HG02981 (cell line): Measurements from ENCODE around the gene FBXO28.

Experiments
- ATAC-seq: cut with Tn5 transposase; IDR thresholded peaks from one replicate; pipeline ENCODE4 v1.9.1; 2021; ENCODE audit warnings: mild to moderate bottlenecking, moderate library complexity; ENCODE audit not compliant: unreplicated experiment

The FBXO28 gene

DNA sequence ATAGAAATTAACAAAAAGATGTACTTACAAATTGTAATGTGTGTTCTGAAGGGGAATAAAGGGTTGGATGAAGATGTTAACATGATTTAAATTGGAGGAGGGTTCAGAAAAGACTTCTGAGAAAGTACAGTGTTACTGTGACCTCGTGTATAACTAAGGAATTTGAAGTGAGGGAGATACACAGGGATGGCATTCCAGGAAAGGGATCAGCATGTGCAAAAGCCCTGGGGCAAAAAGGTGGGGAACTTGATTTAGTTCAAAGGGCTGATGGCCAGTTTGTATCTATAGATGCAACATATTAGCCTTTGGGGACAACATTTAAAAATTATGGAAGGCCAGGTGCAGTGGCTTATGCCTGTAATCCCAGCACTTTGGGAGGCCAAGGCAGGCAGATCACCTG lies 35.8 kb downstream of the FBXO28 start:
- no peak for ATAC-seq

DNA sequence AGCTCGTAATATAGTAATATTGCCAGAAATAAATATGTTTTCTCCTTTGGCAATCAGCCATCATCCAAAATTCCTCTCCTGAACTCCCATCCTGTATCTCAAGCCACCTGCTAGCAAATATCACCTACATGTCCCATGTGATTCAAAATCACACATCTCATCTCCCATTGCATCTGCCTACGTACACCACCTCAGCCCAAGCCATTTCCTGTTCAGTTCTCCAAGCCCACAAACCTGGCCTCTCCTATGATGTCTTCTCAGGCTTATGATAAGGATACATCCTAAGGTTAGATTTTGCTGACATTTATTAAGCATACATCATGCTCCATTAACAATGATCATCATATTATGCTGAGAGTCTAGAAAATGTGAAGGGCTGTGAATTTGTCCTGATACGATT lies 37.2 kb downstream of the FBXO28 start:
- ATAC-seq: no peak

DNA sequence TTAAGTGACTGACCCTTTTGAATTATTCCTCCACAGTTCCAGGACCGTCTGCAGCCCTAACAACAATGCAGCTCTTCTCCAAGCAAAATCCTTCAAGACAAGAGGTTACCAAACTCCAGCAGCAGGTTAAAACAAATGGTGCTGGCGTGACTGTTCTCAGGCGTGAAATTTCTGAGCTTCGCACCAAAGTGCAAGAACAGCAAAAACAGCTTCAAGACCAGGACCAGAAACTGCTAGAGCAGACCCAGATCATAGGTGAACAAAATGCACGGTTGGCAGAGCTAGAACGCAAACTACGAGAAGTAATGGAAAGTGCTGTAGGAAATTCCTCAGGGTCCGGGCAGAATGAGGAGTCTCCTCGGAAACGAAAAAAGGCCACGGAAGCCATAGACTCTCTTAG lies 43.4 kb downstream of the FBXO28 start:
- no peak for ATAC-seq

DNA sequence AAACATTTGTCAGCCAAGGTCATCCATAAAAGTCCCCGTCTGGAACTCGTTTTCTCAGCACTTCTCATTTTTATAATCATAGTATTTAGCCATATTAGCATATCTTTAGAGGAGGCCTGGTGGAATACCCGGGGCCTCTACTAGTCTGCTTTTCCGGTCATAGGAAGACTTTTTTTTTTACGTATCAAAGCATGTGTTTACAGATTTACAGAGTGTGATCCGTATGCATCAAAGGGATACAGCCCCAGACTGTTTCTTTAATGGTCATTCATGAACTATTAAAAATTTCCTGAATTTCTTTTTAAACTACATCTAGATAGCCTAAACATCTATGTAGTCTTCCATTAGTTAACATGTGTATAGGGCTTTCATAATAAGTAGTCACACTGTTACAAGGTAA lies 45.6 kb downstream of the FBXO28 start:
- no peak for ATAC-seq

DNA sequence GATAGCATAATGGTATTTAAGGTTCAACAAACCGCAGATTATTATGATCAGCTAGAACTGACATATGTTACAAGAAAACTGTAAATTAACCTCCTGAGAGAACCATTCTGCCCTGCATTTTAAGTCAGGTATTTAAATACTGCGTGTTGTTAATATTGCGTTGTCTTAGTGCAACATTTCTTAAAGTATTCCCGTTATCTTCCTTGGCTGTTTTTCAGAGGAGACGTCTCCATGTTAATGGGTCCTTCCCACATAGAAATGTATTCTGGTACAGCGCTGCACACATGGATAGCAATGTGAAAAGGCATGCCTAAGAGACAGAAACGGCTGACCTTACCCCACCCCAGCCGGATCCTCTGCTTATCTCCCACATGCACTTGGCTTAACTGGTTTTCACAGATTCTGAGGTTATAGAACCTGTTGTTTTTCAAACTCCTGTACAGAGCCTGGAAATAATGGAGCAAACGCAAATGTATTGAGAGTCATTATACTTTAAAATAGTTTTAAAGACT lies 46.3 kb downstream of the FBXO28 start:
- no peak for ATAC-seq

DNA sequence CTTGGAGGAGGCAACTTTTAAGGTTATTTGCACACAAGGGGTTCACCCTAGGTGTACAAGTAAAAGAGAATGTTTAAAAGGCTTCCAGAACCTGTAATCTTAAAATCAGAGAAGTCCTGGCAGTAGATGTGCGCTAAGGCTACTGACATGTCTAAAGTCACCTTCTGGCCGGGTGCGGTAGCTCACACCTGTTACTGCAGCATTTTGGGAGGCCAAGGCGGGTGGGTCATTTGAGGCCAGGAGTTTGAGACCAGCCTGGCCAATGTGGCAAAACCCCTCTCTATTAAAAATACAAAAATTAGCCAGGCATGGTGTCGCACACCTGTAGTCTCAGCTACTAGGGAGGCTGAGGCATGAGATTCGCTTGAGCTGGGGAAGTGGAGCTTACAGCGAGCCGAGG lies 48.9 kb downstream of the FBXO28 start:
- no peak for ATAC-seq

DNA sequence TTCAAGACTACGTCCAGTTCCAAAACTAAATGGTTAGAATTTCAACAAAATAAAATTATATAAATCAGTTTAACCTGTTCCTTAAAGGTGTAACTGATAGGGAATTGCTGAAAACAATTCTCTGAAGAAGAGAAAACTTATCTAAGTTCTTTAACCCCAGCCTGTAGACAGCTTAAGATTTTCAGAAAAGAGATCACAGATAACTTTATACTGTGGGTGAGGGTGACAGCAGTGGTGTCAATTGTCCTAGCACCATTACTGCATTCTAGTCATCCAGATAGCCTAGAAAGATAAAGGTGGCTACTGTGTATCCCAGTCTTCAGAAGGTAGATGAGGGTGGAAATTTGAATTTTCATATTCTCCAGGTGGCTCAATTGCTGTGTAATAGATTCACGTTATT lies 49.4 kb downstream of the FBXO28 start:
- no peak for ATAC-seq

DNA sequence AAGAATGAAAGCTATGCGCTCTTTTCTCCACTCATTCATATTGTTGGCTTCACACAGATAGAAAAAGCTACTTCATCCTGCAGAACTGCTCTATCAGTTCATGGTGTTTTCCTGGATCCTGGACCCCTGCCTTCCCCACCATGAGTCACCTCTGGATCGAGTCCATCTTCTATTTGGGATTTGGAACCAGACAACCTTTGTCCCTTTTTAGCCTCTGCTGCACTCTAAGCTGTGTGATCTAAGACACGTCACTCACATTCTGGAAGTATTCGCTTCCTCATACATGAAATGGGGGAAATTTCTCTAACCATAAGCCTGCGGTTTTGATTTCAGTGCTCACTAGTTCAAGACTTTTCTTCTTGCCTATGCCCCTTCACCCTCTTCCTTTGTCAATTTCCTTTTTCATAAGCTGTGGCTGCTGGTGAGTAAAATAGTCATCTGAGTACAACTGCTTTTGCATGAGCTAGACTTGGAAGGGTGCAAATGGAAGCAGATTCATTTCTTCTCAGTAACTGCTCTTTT lies 55.0 kb downstream of the FBXO28 start:
- ATAC-seq: peak; percentile 90

DNA sequence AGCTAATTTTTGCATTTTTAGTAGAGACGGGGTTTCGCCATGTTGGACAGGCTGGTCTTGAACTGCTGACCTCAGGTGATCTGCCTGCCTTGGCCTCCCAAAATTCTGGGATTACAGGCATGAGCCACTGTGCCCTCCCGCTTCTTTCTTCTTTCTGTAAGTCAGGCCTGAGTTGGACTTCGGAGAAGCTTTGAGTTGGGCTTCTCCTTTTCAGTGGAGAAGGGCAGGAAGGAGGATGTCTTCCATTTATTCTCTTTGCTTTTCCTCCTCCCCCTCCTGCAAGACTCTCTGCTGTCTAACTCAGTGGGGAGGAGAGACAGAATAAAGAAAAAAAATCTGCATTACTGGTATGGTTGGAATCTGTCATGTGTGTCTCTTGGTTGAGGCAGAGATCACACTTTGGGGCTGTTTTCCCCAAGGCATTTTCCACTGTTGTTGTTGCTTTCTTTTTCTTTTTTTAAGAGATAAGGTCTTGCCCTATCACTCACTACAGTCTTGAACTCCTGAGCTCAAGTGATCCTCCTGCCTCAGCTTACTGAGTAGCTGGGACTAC lies 55.9 kb downstream of the FBXO28 start:
- no peak for ATAC-seq

DNA sequence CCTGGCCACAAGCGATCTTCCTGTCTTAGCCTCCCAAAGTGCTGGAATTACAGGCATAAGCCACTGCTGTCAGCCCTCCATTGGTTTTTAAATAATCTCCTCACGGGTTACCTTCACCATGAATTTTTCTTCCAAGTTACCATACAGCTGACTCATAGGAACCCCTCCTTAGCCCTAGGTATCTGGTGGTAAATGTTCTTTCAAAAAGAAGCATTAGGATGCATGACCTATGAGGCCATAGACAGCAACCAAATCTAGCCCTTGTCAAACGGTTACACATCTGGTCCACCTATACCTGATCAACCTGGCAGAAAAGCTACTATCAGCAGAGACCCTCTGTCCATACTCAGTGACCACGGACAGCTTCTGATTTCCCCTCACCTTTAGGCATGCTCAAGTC lies 56.4 kb downstream of the FBXO28 start:
- no peak for ATAC-seq

DNA sequence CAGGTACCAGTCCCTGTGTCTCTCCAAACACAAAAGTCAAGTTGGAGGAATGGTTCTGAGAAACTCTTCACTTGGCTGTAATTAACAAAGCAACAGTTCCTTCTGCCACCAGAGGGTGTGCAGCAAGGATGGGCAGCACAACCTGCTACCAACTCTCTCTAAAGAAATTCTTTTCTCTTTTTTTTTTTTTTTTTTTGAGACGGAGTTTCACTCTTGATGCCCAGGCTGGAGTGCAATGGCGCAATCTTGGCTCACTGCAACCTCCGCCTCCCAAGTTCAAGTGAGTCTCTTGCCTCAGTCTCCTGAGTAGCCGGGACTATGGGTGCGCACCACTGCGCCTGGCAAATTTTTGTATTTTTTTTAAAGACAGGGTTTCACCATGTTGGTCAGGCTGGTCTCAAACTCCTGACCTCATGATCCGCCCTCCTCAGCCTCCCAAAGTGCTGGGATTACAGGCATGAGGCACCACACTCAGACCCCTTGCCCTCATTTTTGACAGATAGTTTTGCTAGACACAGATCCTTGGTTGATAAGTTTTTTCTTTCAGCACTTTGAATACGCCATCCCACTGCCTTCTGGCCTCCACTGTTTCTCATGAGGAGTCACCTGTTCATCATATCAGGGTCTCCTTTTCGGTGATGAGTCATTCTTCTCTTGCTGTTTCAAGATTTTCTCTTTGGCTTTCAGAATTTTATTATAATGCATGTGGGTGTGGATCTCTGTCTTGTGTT lies 57.0 kb downstream of the FBXO28 start:
- ATAC-seq: no peak

DNA sequence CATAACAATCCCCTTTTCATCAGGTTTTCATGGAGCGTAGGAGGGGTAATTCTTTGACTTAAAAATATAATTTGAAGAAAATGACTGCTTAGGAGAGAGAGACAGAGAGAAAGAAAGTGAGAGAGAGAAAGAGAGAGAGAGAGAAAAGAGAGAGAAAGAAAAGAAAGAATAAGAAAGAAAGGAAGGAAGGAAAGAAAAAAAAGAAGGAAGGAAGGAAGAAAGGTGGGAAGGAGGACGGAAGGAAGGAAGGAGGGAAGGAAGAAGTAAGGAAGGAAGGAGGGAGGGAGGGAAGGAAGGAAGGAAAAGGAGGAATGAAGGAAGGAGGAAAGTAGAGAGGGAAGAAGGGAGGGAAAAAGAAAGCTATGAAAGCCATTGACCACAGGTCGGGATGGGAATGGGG lies 58.3 kb downstream of the FBXO28 start:
- no peak for ATAC-seq

DNA sequence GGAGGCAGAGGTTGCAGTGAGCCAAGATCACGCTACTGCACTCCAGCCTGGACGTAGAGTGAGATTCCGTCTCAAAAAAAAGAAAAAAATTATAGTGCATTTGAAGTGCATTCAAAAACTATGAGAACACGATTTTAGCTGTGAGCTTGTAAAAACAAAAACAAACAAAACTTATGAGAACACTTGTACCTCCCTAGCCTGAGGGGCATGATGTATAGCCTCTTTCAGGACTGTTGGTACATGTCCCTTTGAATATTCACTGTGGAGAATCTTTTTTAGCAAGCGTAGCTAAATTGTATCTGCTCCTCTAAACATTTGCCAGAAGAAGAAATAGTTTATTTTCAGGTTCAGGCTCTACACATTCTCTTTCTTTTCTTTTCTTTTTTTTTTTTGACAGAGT lies 59.6 kb downstream of the FBXO28 start:
- no peak for ATAC-seq

DNA sequence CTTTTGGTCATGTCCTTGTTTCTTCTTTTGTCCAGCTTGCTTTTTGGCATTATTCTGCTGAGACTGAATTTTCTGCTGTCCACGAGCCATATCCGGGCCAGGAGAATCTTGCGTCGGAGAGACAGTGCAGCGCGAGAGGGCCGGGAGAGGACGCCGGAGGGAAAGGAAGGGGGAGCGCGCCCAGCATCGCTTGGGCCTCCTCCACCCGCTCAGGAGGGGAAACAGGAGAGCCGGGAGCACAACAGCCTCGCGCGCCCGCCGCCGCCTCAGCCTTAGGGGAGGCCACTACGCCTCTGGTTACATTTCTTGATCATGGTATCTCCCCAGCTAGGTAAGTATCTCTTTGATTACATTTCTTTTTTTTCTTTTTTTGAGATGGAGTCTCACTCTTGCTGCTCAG lies 61.7 kb downstream of the FBXO28 start:
- no peak for ATAC-seq

DNA sequence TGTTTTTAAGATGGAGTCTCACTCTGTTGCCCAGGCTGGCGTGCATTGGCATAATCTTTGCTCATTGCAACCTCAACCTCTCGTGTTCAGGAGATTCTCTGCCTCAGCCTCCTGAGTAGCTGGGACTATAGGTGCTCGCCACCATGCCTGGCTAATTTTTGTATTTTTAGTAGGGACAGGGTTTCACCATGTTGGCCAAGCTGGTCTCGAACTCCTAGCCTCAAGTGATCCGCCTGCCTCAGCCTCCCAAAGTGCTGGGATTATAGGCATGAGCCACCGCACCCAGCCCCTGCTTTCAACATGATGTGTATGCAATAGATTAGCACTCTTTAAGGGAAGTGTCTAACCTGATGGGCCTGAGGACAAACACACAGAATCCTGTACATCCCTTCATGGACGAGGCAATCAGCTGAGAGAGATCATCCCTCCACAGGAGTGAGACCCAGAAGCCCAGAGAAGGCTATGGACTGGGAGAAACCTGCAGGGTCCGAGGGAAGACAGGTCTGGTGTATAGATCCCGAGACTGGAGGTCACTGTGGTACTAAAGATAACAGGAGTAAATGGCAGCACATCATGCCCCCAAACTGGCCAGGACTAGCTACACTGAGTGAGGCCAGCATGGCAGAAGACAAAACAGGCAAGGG lies 63.6 kb downstream of the FBXO28 start:
- no peak for ATAC-seq

DNA sequence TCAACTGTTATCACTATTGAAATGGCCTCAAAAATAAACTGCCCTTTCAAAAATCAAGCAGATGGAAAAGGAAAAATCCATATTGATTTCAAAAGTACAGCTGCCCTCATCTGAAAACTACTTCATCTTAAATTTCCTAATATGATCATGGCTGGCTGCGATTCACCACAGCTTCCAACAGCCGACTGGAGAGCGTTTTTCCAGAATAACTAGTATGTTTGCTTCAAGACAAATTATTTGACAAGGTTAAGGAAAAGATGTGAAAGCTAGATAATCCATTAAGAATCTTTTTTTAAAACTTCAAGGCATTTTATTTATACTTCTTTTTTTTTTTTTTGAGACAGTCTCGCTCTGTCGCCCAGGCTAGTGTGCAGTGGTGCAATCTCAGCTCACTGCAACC lies 65.0 kb downstream of the FBXO28 start:
- ATAC-seq: no peak

DNA sequence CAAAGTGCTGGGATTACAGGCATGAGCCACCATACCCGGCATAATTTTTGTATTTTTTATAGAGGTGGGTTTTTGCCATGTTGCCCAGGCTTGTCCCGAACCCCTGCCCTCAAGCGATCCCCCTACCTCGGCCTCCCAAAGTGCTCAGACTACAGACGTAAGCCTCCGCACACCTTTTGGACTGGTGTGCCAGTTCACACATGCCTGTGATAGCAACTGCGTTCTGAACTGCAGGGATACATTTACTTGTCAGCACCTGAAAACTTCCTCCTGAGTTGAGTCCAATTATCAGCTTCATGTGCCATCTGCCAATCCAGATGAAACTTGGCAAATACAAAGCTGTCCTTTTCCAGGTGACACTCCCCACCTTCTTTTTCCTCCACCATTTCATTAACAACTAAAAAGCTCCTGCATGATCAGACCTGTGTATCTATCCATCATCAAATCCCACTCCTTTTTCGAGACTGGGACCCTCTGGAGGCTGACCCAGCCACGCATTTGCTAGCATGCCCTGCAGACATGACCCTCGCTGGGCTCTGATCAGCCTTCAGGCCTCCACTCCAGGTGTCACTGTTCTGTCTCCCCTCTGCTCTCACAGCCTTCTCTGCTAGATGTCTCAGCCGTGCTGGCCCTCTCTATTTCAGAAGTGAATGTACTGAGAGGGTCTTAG lies 67.0 kb downstream of the FBXO28 start:
- no peak for ATAC-seq

DNA sequence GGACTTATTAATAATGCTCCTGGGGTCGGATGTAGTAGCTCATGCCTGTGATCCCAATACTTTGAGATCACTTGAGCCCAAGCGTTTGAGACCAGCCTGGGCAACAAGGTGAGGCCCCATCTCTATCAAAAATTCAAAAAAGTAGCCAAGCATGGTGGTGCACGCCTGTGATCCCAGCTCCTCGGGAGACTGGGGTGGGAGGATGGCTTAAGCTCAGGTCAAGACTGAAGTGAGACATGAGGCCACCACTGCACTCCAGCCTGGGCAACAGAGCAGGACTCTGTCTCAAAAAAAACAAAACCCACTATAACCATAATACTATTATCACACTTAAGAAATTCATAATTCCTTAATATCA lies 67.5 kb downstream of the FBXO28 start:
- ATAC-seq: no peak

DNA sequence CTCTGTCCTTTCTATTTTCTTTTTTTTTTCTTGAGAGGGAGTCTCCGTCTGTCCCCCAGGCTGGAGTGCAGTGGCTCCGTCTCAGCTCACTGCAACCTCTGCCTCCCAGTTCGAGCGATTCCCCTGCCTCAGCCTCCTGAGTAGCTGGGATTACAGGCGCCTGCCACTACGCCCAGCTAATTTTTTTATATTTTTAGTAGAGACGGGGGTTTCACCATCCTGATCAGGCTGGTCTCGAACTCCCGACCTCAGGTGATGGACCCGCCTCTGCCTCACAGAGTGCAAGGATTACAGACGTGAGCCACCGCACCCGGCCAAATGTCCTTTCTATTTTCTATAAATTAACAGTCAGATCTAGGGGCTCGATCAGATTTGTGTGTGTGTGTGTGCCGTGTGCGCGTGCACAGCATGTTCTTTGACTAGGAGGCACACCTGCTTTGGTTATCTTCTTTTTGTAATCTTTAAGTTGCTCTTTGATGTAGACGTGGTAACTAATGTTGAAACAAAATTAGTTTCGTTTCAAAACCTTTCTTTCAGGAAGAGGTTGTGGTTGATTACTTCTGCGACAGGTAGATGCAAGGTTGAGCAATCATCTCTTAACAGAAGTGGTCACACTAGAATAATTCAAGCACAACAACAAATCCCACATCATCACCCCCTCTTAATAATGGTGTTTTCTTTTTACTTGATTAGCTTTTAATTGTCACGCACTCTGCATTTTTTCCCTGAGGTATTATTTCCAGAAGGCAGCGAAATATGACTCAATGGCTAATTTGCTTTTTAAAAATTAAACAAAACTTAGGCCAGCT lies 68.3 kb downstream of the FBXO28 start:
- peak; percentile 48 for ATAC-seq

DNA sequence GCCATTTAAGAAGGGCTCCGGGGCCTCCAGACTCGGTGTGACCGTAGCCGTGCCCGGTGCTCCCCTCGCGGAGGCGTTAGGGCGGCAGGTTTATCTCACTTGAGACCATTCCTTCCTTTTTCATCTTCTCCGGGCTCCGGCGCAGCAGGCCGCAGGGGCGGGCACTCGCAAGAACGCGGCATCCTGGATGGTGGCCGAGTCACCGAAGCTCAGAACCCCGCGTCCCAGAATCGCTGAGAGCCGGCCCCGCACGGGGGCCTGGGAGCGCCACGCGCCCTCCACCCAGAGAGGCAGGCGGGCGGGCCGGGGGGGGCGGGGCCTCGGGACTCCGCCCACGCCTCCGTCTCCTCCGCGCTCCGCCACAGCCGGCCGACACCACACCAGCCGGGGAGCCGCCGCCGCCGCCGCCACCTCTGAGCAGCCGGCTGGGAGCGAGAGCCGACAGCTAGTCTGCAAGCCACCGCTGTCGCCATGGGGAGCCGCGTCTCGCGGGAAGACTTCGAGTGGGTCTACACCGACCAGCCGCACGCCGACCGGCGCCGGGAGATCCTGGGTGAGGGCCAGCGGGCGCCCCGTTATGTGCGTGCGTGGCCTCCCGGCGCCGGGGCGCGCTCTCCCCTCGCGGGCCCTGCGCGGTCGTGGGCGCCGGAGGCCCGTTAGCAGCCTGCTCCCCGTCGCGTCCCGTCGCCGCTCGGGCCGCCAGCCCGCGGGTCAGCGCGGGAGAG lies 69.1 kb downstream of the FBXO28 start, which contains the start of gene DEGS1:
Gene DEGS1, plus strand, starts transcription at position 375 of the 725 bp plus-strand sequence. Its CDS starts 97 bp downstream, at position 472.
- peak; percentile 50 for ATAC-seq
